HAP-1 (cell line): ENCODE measurements around the gene TWIST1.

ENCODE experiments used
- DNase-seq, 2 experiments: peaks; one replicate each; pipeline ENCODE4 v3.0.0-alpha.2; 2016 to 2020; ENCODE audit warnings: low spot score in 2 of 2
- H3K27me3 ChIP-seq: fragments of 250-450 bp; sonication (Bioruptor Pico); 2 replicates; pipeline ENCODE4 v1.5.1; 2020; ENCODE audit warnings: low read depth, mild to moderate bottlenecking, moderate library complexity
- H3K36me3 ChIP-seq: fragments of 250-450 bp; sonication (Bioruptor Pico); replicated peaks from 2 replicates; pipeline ENCODE4 v1.5.1; 2020; ENCODE audit warnings: mild to moderate bottlenecking
- H3K4me1 ChIP-seq: fragments of 250-450 bp; sonication (Bioruptor Pico); 2 replicates; pipeline ENCODE4 v1.5.1; 2020; ENCODE audit warnings: mild to moderate bottlenecking
- H3K4me3 ChIP-seq: fragments of 250-450 bp; sonication (Bioruptor Pico); 2 replicates; pipeline ENCODE4 v1.5.1; 2020; ENCODE audit warnings: mild to moderate bottlenecking, moderate library complexity
- H3K9me3 ChIP-seq: fragments of 250-450 bp; sonication (Bioruptor Pico); 2 replicates; pipeline ENCODE4 v1.5.1; 2020; ENCODE audit warnings: mild to moderate bottlenecking, moderate library complexity
- in situ Hi-C: fragments of 300-500 bp; cut with MboI; formaldehyde crosslinking; loops from 3 replicates; pipeline ENCODE4 v1.14.3; 2020; ENCODE audit warnings: low sequenced_read_pairs, inconsistent platforms, mixed read lengths

Gene TWIST1

DNA sequence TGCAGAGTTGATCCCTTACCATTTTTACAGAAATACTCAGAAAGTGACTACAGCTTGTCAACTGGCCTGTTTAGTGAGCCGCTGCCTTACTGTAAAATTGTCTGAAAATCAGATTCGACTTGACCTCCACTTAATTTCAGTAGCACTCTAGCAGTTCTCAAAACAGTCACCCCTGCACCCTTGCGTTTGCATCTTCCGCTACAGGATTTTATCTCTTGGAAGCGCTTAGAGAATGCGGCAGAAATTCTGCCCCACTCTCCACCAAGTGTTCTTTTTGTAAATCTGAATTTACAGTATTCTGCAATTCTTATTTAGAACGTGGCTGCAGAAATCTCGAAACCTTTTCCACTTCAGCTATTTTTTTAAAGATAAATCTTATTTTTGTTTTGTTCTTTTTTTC, 1.9 kb upstream of the TWIST1 start:
- no peak for DNase-seq
- H3K36me3 ChIP-seq = no peaks in the 10 kb centered on the region
- in situ Hi-C loops = loop anchor here (25.0 kb wide), 1 partner anchor 318 kb away; no protein-coding TSS in a partner anchor
- no peaks in the 10 kb centered on the region for H3K9me3 ChIP-seq
- H3K27me3 ChIP-seq = peaks cover 12% of the 10 kb centered on the region
- H3K4me3 ChIP-seq = no peak overlapping the region
- no peaks in the 10 kb centered on the region for H3K4me1 ChIP-seq

DNA sequence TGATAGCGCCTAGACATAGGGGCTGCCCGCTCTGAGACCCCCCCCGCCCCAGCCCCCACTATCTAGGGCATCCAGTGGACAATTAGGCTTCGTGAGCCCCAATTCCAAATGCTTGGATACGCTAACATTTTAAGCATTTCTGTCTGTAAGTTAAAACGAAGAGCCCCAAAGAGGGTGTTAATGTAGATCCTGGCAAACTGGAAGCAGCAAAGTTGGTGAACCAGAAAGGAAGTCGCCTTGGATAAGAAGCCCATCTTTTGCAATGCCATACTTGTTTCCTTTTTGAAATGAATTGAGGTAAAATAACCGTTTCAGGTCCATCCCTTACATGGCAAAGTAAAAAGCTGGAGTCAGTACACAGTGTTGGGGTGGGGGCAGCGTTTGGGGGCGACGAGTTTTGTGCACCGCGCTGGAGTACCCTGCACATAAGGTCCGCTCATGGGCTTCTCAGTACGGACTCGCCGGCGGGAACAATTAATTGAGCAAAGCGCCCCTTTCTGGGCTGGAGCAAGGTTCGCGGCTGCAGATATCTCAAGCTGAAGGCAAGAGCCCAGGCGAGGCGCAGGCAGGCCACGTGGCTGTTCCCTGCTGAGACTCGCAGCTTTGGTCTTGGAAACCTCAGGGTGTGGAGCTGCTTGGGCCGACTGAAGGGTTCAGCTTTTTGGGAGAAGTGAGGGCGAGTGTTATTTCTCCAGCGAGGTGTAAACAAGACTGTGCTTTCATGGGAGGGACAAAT, 1.4 kb upstream of the TWIST1 start:
- Histone ChIP-seq H3K27me3 (peaks cover 12% of the 10 kb centered on the region), H3K9me3 (no peaks in the 10 kb centered on the region), H3K4me3 (no peak overlapping the region), H3K36me3 (no peaks in the 10 kb centered on the region), H3K4me1 (no peaks in the 10 kb centered on the region)
- in situ Hi-C loops = loop anchor here (25.0 kb wide), 1 partner anchor 318 kb away; no protein-coding TSS in a partner anchor
- no peak for DNase-seq

DNA sequence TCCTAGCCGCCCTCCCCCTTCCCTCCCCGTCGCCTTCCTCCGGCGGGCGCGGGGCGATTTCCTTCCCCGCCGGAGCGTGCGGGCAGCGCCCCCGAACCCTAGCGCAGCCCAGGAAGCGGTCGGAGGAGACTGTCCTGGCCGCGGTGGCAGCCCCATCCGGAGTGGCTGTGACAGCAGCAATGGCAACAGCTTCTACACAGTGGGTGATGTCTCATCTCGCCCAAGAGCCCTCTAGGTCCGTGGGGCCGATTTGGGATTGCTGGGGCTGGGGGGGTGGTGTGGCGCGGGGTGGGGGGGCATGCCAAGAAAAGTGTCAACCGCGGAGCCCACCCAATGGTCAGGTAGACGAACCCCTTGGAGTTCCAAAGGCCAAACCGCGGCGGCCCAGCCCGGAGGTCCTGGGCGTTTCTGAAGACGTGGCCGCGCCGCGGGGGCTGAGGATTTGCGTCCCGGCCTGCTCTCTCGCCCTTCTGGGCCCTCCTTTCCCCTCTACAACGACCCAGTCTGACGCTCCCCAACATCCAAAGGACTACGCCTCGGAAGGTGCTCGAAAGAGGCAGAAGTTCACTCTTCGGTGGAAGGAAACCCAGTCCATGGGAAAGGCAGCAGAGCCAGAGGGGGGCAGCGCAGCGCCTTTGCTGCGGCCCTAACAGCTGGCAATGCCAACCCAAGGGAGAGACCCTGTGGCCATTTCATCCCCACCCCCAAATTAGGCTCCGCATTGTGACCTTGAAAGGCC, 603 bp upstream of the TWIST1 start:
- DNase-seq = peak in 1 of 2 experiments; percentile 24
- no peaks in the 10 kb centered on the region for H3K4me1 ChIP-seq
- in situ Hi-C loops = loop anchor here (25.0 kb wide), 1 partner anchor 319 kb away; no protein-coding TSS in a partner anchor

DNA sequence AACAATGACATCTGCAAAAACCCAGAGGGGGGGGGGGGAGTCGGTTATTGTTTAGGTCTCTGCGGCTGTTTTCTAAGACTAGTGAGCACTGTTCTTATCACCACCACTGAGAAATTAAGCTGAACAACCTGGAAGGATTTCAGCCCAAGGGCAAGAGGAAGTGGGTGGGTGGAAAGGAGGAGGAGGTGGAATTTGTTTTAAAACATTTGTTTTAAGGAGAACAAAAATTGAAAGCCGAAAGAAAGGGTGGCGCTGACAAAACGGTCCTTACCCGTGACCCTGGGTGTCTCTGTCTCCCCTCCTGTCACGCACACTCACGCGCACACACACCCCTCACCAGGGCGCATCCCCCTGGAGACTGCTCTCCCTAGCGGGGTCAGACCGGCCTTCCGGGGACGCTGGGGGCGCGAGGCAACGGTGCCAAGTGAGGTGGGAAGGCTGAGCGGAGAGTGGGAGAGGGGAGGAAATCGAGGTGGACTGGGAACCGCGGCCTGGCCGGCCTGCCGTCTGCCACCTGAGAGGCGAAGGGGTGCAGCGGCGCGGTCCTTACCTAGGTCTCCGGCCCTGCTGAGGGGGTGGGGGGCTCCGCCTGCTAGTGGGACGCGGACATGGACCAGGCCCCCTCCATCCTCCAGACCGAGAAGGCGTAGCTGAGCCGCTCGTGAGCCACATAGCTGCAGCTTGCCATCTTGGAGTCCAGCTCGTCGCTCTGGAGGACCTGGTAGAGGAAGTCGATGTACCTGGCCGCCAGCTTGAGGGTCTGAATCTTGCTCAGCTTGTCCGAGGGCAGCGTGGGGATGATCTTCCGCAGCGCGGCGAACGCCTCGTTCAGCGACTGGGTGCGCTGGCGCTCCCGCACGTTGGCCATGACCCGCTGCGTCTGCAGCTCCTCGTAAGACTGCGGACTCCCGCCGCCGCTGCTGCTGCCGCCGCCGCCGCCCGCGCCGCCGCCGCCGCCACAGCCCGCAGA, 1.0 kb downstream of the TWIST1 start:
- DNase-seq = peak; percentile 43 to 57
- H3K9me3 ChIP-seq = no peaks in the 10 kb centered on the region
- in situ Hi-C loops = loop anchor here (25.0 kb wide), 1 partner anchor 321 kb away; no protein-coding TSS in a partner anchor
- H3K4me3 ChIP-seq = peak overlapping the region; percentile 71
- no peaks in the 10 kb centered on the region for H3K36me3 ChIP-seq
- H3K4me1 ChIP-seq = no peaks in the 10 kb centered on the region
- H3K27me3 ChIP-seq = peaks cover 10% of the 10 kb centered on the region

More for the DNA sequence above, 603 bp upstream of the TWIST1 start:
- Histone ChIP-seq H3K4me3 (peak overlapping the region; percentile 71), H3K36me3 (no peaks in the 10 kb centered on the region), H3K27me3 (peaks cover 11% of the 10 kb centered on the region), H3K9me3 (no peaks in the 10 kb centered on the region)

DNA sequence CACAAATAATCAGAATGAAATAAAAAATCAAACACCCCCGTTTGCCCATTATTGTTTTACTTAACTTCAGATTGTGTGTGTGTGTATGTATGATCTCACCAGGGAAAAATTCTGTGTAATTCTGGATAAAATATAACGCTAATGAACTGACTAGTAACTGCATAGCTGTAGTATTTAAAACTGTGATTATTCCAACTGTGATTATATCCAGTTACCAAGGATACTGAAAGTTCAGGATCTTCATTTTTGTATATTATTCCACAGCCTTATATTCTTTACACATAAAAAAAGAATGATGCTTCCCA, 2.9 kb downstream of the TWIST1 start:
- no peak overlapping the region for H3K4me3 ChIP-seq
- H3K9me3 ChIP-seq = no peaks in the 10 kb centered on the region
- in situ Hi-C loops = loop anchor here (25.0 kb wide), 1 partner anchor 323 kb away; no protein-coding TSS in a partner anchor
- no peak for DNase-seq
- no peaks in the 10 kb centered on the region for H3K36me3 ChIP-seq
- no peaks in the 10 kb centered on the region; the same call in 1 of the 2 replicates for H3K27me3 ChIP-seq
- H3K4me1 ChIP-seq = no peaks in the 10 kb centered on the region

DNA sequence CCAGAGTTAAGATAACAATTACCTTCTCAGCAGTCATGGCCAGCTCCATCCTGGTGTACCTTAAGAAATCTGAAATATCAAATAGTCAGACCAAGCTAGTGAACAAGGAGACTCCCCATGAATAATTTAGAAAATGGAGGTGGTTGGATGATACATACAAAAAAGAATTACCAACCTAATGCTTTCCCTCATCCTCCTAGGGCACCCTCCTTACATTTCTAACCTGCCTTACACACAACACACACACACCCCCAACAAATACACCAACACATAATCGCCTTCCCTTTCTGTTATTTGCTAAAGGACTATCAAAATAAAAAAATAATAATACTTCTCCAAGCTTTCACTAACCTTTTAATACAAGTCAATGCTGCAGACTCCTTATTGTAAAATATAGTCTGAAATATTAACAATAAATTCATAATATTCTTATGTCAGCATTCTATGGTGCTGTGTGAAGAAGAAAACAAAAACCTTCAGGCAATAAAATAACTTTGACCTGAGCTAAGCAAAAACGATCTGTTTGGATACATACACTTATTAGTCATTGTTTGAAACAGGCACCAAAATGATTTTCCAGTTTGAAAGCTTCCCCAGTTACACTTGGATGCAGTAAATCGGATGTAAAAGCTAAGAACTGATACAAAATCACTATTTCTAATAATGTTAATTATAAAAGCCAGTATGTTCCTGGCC, 3.4 kb downstream of the TWIST1 start:
- Histone ChIP-seq H3K4me1 (no peaks in the 10 kb centered on the region), H3K9me3 (no peaks in the 10 kb centered on the region), H3K4me3 (no peak overlapping the region), H3K27me3 (no peaks in the 10 kb centered on the region), H3K36me3 (no peaks in the 10 kb centered on the region)
- DNase-seq = no peak
- in situ Hi-C loops = loop anchor here (25.0 kb wide), 1 partner anchor 323 kb away; no protein-coding TSS in a partner anchor

DNA sequence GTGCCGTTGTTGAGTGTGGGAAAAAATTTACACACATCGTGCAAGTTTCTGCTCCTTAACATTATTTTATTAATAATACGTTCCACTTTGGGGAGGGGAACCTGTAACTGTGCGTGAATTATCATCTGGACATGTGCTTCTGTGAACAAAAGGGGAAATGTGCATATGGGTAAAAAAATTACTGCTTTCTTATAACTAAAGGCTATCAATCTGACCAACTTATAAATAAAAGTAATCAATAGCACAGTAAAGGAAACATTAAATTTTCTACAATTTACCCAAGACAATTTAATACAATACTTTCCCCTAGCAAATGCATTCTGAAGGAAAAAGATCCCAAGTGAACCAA, 4.5 kb downstream of the TWIST1 start:
- no peaks in the 10 kb centered on the region for H3K4me1 ChIP-seq
- H3K4me3 ChIP-seq = no peak overlapping the region
- H3K27me3 ChIP-seq = no peaks in the 10 kb centered on the region
- H3K9me3 ChIP-seq = no peaks in the 10 kb centered on the region
- in situ Hi-C loops = loop anchor here (25.0 kb wide), 1 partner anchor 324 kb away; no protein-coding TSS in a partner anchor
- H3K36me3 ChIP-seq = no peaks in the 10 kb centered on the region
- DNase-seq = no peak

DNA sequence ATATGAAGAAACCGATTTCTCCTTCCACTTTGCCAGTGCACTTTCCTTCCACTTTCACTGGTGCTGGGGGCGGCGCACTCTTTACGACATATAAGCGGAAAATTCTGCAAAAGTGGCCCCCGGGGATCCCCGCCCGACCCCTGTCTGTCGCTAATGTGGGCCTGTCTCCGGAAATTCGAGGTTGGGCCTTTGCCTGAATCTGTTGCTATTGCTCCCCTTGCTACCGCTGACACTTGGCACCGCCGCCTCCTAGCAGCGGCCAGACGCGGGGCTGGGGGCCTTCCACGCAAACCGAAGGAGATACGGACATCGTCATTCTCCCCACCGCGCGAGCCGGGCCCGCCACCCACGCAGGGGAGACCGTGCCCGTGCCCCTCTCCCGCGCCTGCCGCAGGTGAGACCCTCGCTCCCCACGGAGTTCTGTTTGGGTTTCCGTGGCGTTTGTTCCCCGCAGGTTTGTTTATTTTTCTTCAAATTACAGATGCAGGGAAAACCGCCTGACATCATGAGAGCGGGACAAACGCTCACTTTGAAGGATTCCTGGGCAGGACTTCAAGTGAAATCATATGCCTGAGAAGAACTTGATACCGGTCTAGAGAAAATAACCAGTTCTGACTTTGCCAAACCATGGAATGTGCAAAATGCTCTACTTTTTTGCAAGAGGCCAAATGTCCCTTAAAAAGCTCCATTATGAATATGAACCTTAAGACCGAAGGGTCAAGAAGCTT, 5.0 kb downstream of the TWIST1 start:
- Histone ChIP-seq H3K27me3 (no peaks in the 10 kb centered on the region), H3K9me3 (no peaks in the 10 kb centered on the region), H3K4me1 (no peaks in the 10 kb centered on the region), H3K4me3 (no peak overlapping the region), H3K36me3 (no peaks in the 10 kb centered on the region)
- no peak for DNase-seq
- in situ Hi-C loops = loop anchor here (25.0 kb wide), 1 partner anchor 325 kb away; no protein-coding TSS in a partner anchor

DNA sequence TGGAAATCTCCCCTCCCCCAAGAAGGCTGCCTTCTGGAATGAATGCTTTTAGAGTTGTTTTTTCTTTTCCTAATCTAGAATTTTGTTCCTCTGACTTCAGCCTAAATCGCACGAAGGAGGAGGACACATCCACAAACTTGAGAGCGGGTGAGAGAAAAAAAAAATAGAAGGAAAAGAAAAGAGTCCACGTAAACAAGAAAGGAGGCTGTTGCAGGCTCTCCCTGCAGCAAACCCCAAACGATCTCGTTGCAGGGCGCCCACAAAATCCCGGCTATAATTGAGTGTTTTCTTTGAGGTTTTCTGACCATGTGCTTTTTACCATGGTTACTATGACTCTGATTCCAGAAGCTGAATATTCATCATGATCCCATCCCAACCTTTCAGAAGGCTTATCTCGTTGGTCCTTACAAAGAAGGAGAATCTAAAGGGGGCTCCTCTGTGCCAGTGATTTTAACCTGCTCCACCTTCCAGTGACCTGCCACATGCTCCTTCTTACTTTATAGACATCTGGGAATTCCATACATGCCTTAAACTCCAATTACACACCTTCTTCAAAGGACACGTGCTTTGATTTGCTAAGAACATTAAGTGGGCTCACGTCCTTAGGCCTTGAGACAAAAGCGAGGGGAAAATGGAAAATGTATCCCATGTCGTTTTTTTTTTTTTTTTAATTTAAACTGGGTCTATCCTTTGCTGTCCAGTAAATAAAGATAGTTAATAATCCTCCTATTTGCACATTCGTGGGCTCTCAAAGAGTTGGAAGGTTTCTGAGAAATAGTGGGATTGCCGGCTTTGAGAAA, 5.8 kb downstream of the TWIST1 start:
- Histone ChIP-seq H3K4me3 (no peak overlapping the region), H3K27me3 (no peaks in the 10 kb centered on the region), H3K36me3 (no peaks in the 10 kb centered on the region), H3K9me3 (no peaks in the 10 kb centered on the region), H3K4me1 (no peaks in the 10 kb centered on the region)
- DNase-seq = no peak
- in situ Hi-C loops = loop anchor here (25.0 kb wide), 1 partner anchor 326 kb away; no protein-coding TSS in a partner anchor

DNA sequence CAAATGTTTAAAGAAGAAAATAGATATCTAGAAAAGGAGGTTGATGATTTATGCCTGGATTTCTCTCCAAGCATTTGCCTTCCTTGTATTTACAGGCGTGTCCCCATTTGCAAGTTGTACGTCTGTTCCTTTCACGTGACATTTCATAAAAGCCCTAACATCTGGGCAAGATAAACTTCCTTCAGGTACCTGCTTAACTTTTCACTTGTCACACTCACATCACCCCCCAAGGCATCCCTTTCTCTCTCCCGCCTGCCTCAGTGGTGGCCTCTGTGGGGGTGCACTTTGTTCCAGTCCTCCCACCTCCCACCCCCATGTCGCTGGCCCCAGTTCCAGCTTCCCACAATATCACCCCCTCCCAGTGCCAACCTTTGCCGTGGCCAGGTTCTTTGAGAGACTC, 6.7 kb downstream of the TWIST1 start:
- no peaks in the 10 kb centered on the region for H3K27me3 ChIP-seq

DNA sequence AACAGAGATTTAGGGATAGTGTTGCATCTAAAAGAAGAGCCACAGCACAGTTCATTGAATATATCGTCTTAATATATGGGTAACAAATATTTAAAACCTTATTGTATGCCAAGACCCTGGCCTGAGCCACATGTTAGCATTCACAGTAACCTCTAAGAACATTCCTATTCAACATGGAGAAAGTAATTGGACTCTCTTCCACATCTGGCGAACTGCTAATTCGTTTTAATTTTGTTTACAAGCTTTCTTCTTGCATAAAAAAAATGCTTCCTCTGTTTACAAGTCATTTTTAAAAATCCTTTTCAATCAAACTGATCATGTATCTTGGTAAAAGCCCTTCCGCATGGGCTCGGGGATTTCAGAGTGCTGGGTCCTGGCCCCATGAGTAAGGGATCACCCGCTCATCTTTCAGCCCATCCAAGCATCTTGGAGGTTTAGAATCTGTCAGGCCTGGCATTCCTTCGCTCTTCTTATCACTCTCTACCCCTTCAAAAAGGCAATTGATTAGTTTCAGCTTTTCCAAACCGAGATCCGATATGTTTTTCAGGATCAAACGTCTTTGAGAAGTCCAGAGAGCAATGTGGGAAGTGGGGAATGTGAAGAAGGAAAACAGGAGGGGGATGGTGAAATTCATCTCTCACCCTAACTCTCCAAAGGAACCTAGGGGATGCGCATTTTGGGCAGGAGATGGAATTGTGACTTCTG, 7.3 kb downstream of the TWIST1 start:
- H3K27me3 ChIP-seq = no peaks in the 10 kb centered on the region
- no peak for DNase-seq
- no peaks in the 10 kb centered on the region for H3K36me3 ChIP-seq
- H3K9me3 ChIP-seq = no peaks in the 10 kb centered on the region
- in situ Hi-C loops = loop anchor here (25.0 kb wide), 1 partner anchor 327 kb away; no protein-coding TSS in a partner anchor
- H3K4me3 ChIP-seq = no peak overlapping the region
- no peaks in the 10 kb centered on the region for H3K4me1 ChIP-seq

More for the DNA sequence above, 6.7 kb downstream of the TWIST1 start:
- in situ Hi-C loops = loop anchor here (25.0 kb wide), 1 partner anchor 327 kb away; no protein-coding TSS in a partner anchor
- Histone ChIP-seq H3K4me3 (no peak overlapping the region), H3K4me1 (no peaks in the 10 kb centered on the region), H3K9me3 (no peaks in the 10 kb centered on the region), H3K36me3 (no peaks in the 10 kb centered on the region)
- no peak for DNase-seq
